RWPE2 (cell line): ENCODE data around the gene PI4KA.
A peak's percentile ranks its signal among the peaks of the same experiment; 100 is the strongest.

Source experiments
- ATAC-seq: fragments of 200-7000 bp; cut with Tn5 transposase; 3 replicates; pipeline ENCODE4 v1.9.1; 2021; ENCODE audit warnings: low read depth
- DNase-seq: peaks from one replicate; pipeline ENCODE4 v3.0.0-alpha.2; 2020; ENCODE audit warnings: low spot score
- H3K27ac ChIP-seq: fragments of 450-650 bp; 2 replicates; pipeline ENCODE4 v1.5.1; 2017; ENCODE audit warnings: mild to moderate bottlenecking; ENCODE audit not compliant: poor library complexity, severe bottlenecking
- H3K27me3 ChIP-seq: fragments of 250-450 bp; sonication (Bioruptor Pico); 2 replicates; pipeline ENCODE4 v1.5.1; 2021; ENCODE audit warnings: mild to moderate bottlenecking, moderate library complexity; ENCODE audit not compliant: insufficient read depth, poor library complexity, severe bottlenecking
- H3K36me3 ChIP-seq: fragments of 250-450 bp; sonication (Bioruptor Pico); 2 replicates; pipeline ENCODE4 v1.5.1; 2020; ENCODE audit warnings: low read depth, mild to moderate bottlenecking, moderate library complexity
- H3K4me1 ChIP-seq: fragments of 250-450 bp; sonication (Bioruptor Pico); 2 replicates; pipeline ENCODE4 v1.5.1; 2021; ENCODE audit warnings: mild to moderate bottlenecking, moderate library complexity; ENCODE audit not compliant: insufficient read depth, poor library complexity, severe bottlenecking
- H3K4me3 ChIP-seq: fragments of 250-450 bp; sonication (Bioruptor Pico); 2 replicates; pipeline ENCODE4 v1.5.1; 2021; ENCODE audit warnings: mild to moderate bottlenecking, moderate library complexity; ENCODE audit not compliant: severe bottlenecking
- H3K9me3 ChIP-seq: fragments of 250-450 bp; sonication (Bioruptor Pico); 2 replicates; pipeline ENCODE4 v1.5.1; 2021; ENCODE audit warnings: mild to moderate bottlenecking, moderate library complexity; ENCODE audit not compliant: severe bottlenecking
- TF ChIP-seq, protein P1 (sequence below): fragments of 450-650 bp; IDR thresholded peaks from one replicate; pipeline ENCODE4 v1.5.1; 2017; ENCODE audit warnings: mild to moderate bottlenecking, moderate library complexity; ENCODE audit not compliant: poor library complexity, severe bottlenecking

Gene PI4KA

DNA sequence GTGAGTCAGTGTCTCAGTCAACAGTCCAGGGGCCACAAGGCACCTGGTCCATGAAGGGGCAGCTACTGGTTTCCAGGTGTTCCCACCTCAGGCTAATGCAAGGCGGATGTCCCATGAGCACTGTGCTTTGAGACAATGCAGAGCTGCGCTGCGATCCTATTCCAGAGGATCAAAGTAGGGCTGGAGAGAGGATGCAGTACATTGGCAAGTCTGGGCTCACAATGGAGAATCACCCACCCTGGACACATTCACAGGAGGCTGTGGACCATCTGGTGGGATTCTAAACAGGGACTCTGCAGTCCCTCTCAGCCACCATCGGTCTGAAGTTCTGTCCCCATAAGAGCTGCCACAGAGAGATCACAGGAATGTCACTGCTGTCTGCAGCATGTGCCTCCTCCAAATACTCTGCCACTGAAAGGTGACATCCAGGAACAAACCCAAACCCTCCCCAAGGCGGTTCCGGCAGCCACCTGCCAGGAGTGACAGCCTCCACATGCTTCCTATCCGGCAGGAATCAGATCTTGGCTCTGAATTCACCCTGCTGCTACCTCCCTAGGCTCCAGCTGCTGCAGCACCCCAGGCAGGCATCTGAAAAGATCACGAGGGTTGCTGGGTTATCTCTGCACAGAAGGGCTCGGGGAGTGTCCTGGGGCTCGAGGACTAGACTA is 130.0 kb downstream of the PI4KA start:
- H3K4me3 ChIP-seq: no peak overlapping the region
- H3K27me3 ChIP-seq: no peaks in the 10 kb centered on the region
- peaks cover 5% of the 10 kb centered on the region for H3K9me3 ChIP-seq
- ATAC-seq (no peak), DNase-seq (no peak)
- peaks cover 5% of the 10 kb centered on the region; the same call in 1 of the 2 replicates for H3K36me3 ChIP-seq
- H3K4me1 ChIP-seq: no peaks in the 10 kb centered on the region
- H3K27ac ChIP-seq: no peak overlapping the region
- TF ChIP-seq, protein P1, sequence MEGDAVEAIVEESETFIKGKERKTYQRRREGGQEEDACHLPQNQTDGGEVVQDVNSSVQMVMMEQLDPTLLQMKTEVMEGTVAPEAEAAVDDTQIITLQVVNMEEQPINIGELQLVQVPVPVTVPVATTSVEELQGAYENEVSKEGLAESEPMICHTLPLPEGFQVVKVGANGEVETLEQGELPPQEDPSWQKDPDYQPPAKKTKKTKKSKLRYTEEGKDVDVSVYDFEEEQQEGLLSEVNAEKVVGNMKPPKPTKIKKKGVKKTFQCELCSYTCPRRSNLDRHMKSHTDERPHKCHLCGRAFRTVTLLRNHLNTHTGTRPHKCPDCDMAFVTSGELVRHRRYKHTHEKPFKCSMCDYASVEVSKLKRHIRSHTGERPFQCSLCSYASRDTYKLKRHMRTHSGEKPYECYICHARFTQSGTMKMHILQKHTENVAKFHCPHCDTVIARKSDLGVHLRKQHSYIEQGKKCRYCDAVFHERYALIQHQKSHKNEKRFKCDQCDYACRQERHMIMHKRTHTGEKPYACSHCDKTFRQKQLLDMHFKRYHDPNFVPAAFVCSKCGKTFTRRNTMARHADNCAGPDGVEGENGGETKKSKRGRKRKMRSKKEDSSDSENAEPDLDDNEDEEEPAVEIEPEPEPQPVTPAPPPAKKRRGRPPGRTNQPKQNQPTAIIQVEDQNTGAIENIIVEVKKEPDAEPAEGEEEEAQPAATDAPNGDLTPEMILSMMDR: no peak

DNA sequence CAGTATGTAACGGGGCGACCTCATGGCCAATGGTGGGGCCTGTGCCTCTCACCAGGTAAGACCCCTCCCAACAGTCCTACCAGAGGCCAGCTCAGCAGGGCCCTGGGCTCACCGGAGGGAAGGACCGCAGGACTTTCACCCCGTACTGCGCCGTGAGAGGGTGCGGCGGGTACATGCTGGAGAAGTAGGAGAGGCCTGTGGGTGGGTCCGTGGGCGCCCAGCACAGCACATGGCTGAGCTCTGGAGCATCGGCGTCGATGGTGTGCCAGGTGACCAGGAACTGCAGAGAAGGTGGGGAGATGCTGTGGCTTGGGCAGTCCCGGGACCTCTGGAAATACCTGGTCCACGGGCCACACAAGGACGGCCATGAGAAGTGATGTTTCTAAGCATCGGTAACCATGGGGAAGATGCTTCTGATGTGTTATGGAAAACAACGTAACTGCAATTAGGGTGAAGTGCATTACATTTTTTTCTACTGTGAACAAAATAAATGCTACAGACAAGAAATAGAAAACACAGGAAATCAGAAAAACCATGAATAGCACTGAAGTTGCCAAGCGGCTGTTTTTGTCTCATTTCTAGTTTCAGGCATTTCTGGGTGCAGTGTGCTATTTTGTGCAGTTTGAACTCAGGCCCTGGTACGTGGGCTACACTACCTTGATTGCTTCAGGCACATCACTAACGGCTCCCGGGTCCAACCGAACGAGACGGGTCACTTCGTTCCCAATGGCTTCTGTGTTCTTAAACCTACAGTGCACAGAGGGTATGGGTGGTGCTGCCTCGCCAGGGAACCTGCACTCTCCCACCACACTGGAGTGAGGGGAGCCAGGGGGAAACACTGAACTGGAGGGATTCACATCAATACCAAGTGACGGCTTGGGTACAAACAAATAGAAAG is 131.2 kb downstream of the PI4KA start:
- DNase-seq (no peak), ATAC-seq (no peak)
- H3K4me3 ChIP-seq: no peak overlapping the region
- no peaks in the 10 kb centered on the region for H3K4me1 ChIP-seq
- H3K27ac ChIP-seq: no peak overlapping the region
- TF ChIP-seq, protein P1: no peak
- no peaks in the 10 kb centered on the region for H3K27me3 ChIP-seq
- H3K9me3 ChIP-seq: peaks cover 5% of the 10 kb centered on the region
- peaks cover 5% of the 10 kb centered on the region; the same call in 1 of the 2 replicates for H3K36me3 ChIP-seq

DNA sequence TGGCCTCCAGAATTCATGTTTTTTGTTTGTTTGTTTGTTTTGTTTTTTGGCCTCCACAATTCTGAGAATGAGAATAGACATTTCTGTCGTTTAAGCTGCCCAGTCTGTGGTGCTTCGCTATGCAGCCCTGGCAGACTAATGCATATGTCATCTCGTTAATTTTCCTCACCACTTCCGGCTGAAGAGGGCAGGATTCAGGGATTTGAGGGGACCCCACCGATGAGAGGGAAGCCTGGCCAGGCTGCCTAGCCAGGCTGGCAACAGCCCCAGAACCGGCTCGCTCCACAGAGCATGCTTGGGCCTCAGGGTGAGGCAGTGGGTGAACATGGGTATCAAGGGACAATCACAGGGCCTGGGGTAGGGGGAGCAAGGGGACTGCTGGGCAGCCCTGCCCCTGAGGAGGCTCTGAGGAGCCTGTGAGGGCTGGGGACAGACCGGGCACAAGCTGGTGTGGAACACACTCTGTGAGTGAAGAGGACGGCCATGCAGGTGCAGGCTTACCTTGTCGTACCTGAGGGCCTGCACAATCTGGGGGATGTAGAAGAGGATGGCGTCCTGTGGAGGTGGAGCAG is 132.5 kb downstream of the PI4KA start:
- Histone ChIP-seq H3K27ac (no peak overlapping the region), H3K9me3 (peaks cover 5% of the 10 kb centered on the region), H3K4me3 (no peak overlapping the region), H3K36me3 (peaks cover 5% of the 10 kb centered on the region; the same call in 1 of the 2 replicates), H3K27me3 (no peaks in the 10 kb centered on the region), H3K4me1 (no peaks in the 10 kb centered on the region)
- no peak for DNase-seq
- 0 out of 3 replicates have a peak, but pooled peaks have one; percentile 14 for ATAC-seq
- TF ChIP-seq, protein P1: no peak

DNA sequence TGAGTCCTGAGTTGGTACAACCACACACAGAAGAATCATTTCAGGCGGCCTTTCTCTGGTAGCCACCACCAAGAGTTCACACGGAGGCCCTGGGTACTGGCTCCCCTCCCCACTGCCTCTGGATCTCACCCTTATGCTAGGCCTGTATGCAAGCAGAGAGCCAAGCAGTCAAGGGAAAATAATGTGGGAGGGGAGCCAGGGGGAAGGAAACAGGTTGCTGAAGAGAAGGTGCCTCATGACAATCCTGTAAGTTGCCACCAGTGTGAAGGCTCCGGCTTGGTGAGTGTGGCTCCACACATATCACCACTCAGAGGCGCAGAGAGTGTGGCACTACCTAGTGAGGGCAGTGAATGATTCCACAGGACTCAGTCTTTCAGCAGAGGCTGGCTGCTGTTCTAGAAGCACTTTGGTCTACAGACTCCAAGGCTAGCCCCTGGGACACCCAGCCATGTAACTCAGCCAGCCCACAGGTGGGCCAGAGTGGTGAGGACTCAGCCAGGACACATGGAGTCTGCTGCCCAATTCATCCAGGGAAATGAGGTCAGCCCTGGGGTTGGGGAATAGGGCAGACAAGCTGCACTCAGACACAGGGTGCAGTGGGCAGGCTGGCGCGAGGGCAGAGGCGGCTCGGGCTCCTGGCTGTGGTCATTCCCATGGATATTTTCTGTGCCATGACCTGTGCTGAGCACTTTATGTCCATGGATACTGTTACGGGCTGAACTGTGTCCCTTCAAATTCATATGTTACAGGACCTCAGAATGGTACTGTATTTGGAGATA is 133.7 kb downstream of the PI4KA start:
- H3K36me3 ChIP-seq: peaks cover 5% of the 10 kb centered on the region; the same call in 1 of the 2 replicates

More for the DNA sequence above, 133.7 kb downstream of the PI4KA start:
- H3K27me3 ChIP-seq: no peaks in the 10 kb centered on the region
- no peak for DNase-seq
- H3K9me3 ChIP-seq: peaks cover 3% of the 10 kb centered on the region
- H3K4me1 ChIP-seq: no peaks in the 10 kb centered on the region
- no peak for ATAC-seq
- no peak overlapping the region for H3K27ac ChIP-seq
- TF ChIP-seq, protein P1: no peak
- no peak overlapping the region for H3K4me3 ChIP-seq
